DND-41 (cell line): ENCODE data around the gene LHX3.

Source experiments
- CTCF ChIP-seq: IDR thresholded peaks from 2 replicates; pipeline ENCODE4 v1.5.1; 2012; ENCODE audit warnings: borderline replicate concordance, low read length, moderate library complexity, mild to moderate bottlenecking; ENCODE audit not compliant: poor library complexity, severe bottlenecking; ENCODE audit errors: extremely low read depth
- EZH2 ChIP-seq: IDR thresholded peaks from 3 replicates; pipeline ENCODE4 v1.6.1; 2012; ENCODE audit warnings: borderline replicate concordance, low read depth, mild to moderate bottlenecking, moderate library complexity, low read length, inconsistent platforms; ENCODE audit not compliant: severe bottlenecking

GRCh38 chr9:136155576-136155975 lies 49.4 kb downstream of the LHX3 start:
- TF ChIP-seq CTCF (no peak), EZH2 (no peak)
